ENCODE results near the gene LGI1.

DNA sequence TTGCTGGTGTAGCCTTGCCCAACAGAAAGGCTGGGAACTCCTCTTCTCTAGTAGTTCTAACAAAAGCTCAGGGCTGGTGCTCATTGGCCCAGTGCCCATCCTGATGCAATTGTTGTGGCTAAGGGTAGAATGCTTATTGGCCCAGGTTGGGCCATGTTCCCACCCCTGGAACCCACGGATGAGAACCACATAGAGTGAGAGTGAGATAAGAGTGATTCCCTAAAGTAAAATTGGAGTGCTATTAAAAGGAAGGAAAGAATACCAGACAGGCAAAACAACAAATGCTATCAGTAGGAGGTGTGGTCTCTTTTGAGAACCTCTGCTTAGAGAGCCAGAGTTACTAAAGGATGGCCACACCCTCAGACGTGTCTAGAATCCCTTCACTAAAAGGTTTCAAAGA, 49.2 kb downstream of the LGI1 start:
- TF ChIP-seq, protein P1, sequence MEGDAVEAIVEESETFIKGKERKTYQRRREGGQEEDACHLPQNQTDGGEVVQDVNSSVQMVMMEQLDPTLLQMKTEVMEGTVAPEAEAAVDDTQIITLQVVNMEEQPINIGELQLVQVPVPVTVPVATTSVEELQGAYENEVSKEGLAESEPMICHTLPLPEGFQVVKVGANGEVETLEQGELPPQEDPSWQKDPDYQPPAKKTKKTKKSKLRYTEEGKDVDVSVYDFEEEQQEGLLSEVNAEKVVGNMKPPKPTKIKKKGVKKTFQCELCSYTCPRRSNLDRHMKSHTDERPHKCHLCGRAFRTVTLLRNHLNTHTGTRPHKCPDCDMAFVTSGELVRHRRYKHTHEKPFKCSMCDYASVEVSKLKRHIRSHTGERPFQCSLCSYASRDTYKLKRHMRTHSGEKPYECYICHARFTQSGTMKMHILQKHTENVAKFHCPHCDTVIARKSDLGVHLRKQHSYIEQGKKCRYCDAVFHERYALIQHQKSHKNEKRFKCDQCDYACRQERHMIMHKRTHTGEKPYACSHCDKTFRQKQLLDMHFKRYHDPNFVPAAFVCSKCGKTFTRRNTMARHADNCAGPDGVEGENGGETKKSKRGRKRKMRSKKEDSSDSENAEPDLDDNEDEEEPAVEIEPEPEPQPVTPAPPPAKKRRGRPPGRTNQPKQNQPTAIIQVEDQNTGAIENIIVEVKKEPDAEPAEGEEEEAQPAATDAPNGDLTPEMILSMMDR (conservative IDR thresholded peaks at IDR 0.05) = no peak
- TF ChIP-seq ZFX (IDR thresholded peaks at IDR 0.05) = no peak

All from C4-2B (cell line).